GM19035 (cell line): Measurements from ENCODE around the gene RER1.

Experiments used
- ATAC-seq: cut with Tn5 transposase; IDR thresholded peaks from one replicate; pipeline ENCODE4 v1.9.1; 2021; ENCODE audit not compliant: unreplicated experiment

The RER1 gene

DNA sequence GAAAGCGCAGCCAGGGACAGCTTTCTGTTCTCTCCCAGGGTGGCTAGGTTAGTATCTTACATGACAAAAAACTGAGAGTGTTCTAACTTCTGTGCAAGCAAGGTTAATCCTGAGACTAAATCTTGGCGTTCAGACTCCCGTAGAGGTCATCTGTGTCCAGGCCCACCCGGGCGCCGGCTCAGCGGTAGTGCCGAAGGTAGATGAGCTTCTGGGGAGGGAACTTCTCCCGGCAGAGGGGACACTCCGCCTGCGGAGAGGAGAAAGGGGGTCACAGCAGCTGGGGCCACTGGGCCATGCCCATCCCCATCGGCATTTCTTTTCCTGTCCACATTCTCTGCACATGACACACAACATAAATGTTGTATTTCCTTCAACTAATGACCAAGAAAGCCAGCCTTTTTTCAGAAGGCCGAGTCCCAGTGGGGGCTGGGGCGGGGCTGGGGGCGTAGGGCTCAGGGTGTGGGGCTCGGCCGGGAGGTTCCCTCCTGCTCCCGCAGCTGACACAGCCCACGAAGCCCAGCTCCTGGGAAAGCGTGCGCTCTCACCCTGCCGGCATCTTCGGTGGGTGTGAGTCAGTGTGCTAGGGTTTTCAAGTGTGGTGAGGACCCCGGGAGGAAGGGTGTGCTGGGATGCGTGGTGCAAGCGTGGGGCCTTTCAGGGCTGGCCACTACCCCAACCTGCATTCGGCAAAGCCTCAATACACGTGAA lies 14.1 kb downstream of the RER1 start:
- ATAC-seq, result no peak

DNA sequence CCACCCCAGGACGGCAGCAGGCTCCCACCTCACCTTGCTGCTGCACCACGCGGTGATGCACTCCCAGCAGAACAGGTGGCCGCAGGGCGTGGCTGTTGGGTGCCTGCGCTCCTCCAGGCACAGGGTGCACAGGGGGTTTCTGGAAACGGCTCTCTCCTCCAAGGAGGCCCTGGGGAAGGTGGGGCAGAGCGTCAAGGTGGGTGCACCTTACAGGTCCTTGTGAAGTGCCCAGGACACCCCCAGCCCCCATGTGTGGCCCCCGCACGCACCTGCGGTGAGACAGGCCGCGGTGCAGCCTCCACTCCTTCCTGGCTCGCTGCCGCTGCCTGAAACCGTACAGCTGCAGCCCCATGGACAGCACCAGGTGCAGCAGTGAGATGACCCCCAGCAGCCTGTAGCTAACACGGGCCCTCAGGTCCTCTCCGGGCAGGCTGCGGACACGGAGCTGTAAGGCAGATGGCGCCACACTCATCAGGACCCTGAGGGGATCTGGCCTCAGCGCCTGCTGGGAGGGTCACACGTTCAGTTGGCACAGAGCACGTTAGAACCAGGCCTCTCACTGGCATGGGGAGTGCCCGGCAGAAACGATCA lies 14.9 kb downstream of the RER1 start:
- no peak for ATAC-seq

DNA sequence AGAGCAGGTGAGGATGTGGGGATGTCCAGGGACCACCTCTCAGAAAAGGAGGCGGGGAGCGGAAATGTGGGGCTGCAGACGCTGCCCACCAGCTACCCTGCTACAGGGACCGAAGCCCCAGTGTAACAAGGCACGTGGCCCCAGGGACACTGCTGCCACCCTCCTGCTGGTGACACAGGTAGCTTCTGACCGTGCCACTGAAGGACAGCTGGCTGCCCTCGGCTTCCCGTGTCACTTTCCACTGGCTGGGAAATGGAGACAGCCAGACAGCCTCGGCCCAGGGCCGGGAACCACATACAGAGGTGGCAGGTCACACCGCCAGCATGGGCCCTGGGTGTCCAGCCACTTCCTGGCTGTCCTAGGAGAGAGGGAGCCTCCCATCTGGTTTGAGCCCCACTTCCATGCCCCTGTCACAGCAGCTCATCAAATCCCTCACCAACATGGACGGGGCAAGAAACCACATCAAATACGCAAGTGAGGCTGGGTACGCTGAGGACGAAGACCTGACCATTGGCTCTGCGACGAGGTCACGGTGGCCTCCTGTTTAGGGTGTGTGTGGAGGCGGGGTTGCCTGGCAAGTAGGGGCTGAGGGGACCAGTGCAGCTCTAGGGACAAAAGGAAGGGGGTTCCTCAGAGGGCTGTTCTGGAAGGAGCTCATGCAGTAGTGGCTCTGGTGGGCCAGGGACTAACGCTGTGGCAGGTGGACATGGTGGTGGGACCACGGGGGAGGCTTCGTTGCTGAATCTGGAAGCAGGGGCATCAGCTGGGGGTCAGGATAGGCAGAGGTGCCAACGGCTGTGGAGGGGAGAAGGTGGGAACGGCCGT lies 15.7 kb downstream of the RER1 start:
- no peak for ATAC-seq

DNA sequence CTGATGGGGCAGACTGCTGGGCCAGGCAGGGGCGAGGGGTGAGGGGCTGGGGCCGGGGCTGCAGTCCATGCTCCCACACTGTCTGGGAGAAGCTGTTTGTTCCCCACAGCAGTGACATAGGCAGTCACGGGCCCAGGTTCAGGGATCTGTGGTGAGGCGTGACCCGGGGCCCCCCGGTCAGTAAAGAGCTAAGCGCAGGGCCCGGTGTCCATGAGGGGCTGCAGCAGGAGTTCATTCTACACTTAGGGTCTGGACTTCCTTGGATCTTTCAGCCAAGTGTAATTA lies 16.3 kb downstream of the RER1 start:
- ATAC-seq, result no peak

DNA sequence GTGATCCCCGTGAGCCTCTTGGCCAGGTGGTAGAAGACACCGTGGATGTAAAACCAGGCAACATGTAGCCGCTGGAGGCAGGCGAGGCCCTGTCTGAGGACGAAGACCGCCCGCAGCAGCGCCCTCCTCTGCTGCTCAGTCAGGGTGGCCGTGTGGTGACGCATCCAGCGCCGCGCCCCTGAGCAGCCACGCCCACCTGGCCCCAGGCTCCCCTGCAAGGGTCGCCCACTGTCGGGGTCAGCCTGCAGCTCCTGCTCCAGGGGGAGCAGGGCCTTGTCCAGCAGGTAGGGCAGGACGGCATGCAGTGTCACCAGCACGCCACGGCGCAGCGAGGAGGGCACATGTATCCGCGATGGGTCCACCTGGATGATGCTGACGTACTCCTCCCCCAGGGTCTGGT lies 16.8 kb downstream of the RER1 start:
- ATAC-seq, result no peak

DNA sequence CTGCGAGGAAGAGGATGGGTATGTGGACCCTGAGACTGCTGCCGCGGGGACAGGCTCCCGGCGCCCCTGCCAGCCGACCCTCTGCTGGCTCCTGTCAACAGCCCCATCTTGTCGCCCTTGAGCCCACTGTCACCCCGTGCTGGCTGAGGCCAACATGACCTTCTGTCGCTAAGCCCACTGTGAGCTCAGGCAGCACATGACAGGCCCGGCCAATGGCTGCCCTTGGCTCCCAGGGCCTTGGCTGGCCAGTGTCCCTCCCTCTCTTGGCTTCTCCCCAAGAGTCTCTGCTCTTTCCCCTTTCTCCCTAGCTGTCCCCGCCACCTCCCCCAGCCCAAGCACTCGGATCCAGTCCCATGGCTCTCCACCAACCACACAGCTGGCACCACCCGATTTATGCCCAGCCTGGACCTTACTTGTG lies 17.2 kb downstream of the RER1 start:
- ATAC-seq, result no peak

DNA sequence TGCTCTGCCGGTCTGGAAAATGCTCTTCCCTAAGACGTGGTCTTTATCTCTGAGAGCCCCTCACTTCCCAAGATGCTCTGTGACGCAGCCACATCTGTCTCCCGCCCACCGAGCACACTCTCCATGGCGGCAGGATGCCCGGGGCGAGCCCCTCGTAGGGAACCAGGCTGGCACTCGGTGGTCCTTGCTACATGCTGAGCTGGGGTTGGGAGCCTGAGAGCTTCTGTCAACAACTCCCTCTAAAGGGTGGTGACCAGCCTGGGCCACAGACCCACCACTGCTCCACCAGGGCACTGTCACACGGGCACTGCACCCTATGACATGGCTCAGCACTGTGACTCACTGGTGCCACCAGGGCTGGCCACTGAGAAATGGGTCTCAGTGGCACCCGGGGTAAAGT lies 18.1 kb downstream of the RER1 start:
- no peak for ATAC-seq

DNA sequence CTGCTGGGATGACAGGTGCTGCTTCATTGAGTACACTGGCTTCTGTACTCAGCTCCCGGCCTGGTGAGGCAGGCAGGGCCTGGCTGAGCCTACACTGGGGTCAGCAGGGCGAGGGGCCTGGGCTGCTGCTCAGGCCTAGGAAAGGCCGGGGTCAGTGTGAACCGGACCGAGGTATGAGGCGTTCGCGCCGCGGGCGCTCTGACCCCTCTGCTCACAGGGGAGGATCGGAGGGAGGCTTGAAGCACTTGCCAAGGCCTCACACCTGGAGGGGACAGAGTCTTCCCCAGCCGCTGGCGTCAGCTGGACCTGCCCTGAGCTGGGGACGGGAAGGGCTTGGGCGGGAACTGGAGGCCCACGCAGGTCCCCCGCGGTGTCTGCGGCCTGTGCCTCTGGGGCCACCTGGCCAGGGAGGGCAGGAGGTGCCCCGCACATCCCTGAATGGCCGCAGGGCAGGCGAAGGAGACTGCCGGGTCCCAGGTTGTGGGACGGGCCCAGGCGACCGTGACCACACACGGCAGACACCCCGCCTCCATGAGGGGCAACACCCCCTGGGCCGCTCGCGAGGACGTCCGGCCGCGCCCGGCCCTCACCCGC lies 20.3 kb downstream of the RER1 start:
- peak; percentile 30 for ATAC-seq

DNA sequence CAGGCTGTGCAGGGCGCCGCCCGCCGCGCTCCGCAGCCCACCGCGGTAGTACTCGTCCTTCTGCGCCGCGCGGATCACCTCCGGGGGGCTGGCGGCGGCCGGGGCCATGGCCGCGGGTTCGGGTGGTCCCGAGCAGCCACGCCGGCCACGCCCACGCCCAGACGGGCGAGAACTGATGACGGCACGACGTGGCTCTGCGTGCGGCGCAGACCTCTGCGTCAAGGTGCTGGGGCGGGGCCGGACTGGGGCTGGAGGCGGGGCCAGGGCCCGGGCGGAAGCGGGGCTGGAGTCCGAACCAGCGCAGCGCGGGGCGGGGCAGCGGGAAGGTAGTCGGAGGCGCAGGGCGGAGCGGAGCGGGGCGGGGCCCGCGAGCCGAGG lies 20.7 kb downstream of the RER1 start, which contains the start of gene PEX10:
PEX10 (minus strand) TSS at position 170 of the 378 bp plus-strand sequence; CDS start at position 108, 62 bp downstream.
- ATAC-seq, result peak; percentile 83

DNA sequence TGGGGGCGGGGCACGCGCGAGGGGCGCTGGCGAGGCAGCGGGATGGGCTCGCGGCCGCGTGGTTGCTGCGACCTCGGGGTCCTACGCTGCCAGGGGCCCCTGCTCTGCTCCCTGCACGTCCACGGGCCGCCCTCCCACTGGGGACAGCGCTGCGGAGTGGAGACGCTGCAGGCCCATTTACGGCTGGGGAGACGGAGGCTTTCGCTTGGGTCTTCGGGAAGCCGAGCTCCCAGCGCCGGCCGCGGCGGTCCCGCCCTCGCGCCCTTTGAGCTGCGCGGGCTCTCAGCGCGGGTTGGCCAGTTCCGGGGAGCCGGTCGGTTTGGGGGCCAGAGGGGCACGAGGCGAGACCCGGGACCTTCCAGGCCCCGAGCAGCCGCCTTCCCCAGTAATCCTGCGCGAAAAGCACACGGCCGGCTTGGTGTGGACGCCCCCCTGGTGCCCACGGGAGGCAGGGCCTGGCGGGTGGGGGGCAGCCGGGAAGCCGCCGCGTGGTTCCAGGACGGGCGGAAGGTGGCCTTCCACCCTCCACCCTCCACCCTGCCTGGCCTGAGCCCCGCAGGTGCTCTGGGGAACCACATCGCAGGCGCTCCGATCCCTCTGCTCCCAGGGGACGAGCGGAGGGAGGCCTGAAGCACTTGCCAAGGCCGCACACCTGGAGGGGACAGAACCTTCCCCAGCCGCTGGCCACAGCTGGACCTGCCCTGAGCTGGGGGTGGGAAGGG lies 21.3 kb downstream of the RER1 start:
- peak; percentile 21 for ATAC-seq

DNA sequence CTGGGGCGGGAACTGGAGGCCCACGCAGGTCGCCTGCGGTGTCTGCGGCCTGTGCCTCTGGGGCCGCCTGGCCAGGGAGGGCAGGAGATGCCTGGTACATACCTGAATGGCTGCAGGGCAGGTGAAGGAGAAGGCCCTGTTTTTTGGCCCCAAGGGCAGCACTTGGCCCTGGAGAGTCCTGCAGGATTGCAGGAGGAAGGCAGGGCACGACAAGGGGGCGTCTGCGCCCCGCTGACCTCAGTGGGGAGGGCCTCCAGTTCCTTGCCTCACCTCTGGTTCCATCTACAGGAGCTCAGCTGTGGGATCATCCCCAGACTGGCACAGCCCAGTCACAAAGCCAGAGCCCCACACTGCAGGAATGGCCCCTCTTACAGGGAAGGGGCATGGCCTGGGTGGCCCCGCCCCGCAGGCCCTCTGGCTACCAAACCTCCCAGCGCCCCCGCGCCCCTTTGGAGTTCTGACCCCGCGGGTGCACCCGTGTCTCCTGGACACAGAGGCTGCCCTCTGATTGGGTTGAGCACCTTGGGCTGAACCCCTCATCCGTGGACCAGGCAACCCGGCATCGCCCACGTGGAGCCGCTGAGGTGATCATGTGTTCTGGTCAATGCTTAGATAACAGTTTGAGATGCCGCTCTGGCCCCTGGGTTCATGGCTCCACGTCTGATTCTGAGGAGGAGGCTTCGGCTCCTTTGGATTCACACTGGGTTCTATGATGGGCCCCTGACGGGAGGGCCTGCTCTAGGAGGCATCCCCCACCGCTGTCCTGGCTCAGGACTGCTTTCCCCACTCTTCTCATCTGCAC lies 22.1 kb downstream of the RER1 start:
- ATAC-seq, result no peak

DNA sequence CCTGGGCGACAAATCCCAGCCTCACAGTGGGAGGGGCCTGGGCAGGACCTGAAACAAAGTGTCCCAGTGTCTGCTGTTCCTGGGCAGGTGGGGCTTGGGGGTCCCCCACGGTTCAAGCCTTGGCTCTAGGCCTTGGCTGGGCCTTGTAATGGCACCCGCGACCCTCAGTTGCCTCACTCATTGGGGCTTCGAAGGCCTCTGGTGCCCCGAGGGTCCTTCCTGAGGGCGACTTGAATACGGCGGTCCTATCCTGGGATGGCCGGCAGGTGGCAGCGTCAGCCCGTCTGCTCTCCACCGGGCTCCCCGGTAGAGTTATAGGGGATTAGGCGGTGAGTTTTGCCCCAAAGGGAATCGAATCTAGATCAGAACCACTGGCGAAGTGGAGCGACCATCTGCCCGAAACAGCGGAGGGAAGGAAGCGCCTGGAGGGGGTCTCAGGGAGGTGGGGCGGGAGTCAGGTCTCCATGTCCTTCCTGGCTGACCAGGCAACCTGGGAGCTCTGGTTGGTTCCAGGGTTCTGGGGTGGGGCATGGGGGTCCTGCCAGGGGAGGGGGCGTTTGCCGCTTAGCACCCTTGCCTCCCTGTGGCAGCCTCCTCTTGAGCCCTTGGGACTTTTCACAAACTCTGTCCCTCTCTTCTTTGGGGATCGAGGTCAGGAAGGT lies 22.8 kb downstream of the RER1 start:
- ATAC-seq, result no peak

DNA sequence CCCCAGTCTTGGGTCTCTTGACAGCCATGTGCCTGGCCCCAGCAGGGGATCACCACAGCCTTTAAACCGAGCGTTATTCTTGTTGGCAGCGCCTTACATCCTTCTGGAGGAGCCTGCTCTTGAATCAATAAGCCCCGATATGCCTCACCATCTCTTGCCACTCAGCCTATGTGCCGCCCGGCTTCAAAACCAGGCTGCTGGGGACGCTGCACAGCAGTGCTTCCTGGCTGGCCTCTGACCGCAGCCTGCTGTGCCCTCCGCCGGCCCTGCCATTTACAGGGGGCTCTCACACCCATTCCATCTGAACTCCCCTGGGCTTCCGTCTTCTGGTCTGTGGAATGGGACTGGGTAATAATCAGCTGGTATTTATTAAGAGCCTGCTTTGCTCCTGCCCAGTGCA lies 23.7 kb downstream of the RER1 start:
- no peak for ATAC-seq

DNA sequence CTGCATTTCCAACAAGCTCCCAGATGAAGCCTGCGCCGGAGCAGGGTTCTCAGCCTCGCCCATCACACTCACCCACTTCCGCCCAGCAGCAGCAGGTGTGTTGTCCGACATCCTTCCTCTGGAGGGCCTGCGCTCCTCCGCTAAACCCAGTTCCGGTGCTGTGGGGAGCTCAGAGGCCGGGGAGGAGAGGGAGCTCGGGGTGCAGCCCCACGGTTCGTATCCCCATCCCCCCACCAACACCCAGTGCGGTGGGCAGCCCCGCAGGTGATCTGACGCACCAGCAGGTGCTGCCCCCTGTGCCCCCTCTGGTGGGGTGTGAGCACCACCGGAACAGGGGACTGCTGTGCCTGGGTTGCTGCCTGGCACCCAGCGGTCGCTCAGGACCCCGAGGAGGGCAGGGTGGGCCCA lies 24.2 kb downstream of the RER1 start:
- no peak for ATAC-seq

DNA sequence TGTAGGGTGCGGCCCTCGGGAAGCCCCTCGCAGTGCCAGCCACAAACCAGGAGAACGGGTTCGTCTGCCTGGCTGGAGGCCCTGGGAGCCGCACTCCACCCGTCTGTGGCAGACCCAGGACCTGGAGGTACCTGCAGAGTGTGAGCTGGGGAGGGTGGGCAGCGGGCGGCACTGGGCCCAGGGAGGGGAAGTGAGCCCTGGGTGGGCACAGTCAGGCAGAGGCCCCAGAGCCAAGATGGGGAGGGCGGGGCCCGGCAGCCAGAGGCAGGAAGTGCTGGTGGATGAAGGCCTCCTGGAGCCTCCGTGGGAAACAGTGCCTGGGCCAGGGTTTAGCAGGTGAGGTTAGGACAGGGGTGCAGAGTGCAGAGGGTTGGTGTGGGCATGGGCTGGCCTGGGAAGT lies 24.8 kb downstream of the RER1 start:
- ATAC-seq, result no peak

DNA sequence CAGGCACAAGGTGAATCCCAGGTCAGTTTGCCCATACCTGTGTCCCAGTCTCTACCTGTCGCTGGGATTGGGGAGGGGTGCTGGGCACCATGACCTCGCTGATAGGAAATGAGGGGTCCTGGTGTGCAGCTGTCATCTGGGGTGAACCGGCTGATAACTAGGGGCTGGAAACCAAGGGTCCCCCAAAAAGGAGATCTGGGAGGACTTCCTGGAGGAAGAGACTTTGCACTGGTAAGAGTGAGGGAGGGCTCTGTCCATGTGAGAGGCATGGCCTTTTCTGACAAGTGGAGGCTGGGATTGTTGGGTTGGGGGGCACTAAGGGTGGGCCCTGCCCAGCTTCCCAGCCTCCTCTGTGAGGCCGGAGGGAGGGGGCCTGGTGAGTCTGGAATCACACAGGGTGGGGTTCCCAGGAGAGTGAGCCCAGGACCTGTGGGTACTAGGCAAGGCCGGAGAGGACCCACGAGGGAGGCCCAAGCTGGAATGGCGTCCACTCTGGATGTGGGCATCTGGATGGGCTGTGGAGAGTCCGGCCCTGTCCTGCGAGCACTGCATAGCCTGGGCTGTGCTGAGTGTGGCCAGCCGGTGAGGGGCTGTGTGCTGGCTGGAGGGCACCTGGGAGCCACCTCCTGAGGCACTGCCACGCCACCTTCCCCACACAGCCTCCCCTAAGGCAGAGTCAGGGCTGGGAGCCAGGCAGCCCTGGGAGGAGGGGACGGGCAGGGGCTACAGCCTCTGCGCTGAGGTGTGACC lies 25.6 kb downstream of the RER1 start:
- no peak for ATAC-seq

DNA sequence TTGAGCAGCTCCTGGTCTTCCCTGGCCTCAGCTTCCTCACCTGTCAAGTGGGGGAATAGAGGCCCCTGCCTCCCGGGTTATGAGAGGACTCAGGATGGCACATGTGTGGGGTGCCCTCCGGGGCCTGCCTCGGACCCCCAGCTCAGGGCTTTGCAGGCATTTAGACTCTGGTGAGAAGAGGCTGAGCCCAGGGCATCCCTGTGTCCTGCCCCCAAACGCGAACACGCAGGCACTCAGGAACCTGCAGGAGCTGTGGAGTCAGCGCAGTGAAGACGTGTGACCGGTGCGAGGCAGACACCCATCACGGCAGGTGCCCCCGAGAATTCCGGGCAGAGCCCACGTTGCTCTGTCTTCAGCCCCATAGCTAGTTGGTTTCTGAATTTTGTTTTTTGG lies 26.2 kb downstream of the RER1 start:
- ATAC-seq, result no peak

DNA sequence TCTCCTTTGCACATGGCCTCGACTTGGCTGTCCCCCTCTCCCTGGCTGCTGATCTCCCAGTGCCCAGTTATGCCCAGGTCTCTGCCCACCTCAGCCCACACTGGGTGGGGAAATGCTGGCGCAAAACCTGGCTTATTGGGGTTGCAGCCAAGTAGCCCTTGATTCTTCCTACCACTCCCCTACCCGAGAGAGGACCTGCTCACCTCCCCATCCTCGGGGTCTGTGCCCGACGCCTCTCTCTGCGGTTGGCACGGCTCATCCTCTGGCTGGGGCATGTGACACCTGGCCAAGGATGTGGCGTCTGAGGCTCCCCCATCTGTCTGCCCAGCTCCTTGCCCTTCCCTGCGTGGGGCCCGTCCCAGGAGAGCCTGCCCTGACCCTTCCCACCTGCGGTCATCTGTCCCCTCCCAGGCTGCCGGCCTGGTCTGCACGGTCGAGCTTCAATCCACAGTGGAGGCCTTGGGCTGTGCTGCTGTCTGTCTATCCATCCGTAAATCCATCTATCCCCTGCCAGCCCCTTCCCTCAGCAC lies 27.2 kb downstream of the RER1 start:
- ATAC-seq, result no peak

DNA sequence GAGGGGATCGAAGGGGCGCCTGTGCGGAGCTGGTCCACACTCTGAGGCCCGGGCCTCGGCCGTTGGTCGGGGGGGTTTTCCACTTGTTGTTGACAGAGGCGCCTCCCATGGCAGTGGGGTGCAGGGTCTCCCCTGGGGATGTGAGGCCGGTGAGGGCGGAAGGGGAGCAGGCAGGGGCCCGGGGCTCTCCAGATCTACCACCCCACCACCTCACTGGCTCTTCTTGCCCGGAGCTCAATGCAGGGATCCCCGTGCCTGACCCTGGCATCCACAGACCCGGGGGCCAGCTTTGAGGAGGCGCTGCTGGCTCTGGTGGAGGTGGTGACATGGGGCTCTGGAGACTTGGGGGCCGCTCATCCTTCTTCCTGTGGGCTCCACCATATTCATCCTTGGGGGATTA lies 27.8 kb downstream of the RER1 start:
- no peak for ATAC-seq
